GM12891 (cell line): ENCODE results near the gene L3MBTL1.

ENCODE experiments used
- POLR2A ChIP-seq: IDR thresholded peaks from 2 replicates; pipeline ENCODE4 v1.6.1; 2011; ENCODE audit warnings: low read depth, low read length, control low read depth
- POLR2AphosphoS5 ChIP-seq: IDR thresholded peaks from 2 replicates; pipeline ENCODE4 v1.6.1; 2011; ENCODE audit warnings: low read depth, low read length, control low read depth
- SPI1 ChIP-seq: IDR thresholded peaks from 2 replicates; pipeline ENCODE4 v1.6.1; 2011; ENCODE audit warnings: low read depth, low read length, control low read depth

DNA sequence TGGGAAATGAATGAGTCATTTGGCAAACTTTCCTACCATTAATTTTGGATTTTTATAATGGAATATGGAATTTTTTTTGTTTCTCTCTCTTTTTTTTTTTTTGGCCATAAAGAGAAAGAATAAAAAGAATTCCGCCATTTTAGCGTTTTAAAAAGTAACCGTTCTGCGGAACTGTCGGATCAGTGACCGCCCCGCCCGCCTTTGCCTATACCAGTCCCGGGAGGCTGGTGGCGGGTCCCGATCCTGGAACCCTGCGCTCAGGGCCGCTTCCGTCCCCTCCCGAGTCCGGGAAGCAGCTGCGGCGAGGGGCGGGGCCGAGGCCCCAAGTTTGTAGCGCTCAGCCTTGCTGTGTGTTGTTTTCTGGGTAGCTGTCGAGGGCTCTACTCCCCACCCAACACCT lies 609 bp downstream of the L3MBTL1 start:
- TF ChIP-seq POLR2A (no peak), POLR2AphosphoS5 (no peak), SPI1 (no peak)
